ENCODE results near the gene RNF5.
A peak's percentile ranks its signal among the peaks of the same experiment; 100 is the strongest.

RNF5 gene

DNA sequence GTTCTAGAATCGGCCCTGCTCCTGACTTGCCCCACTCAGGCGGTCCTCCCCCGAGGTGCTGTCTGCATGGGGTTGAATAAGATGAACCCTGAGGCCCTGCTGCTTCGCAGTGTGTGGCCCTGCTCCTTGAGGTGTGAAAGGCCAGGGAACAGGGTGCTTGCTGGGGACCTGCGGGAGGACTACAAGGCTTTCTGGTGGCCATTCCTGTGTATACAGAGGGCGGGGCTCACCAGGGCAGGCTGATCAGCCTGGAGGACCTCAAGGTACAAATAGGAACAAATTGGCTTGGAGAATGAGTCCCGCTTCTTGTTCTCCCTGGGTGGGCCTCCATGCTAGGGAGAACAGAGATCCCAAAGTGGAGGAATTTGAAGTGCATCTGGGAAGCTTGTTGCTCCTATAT, 40.0 kb downstream of the RNF5 start:
- no peaks in the 10 kb centered on the region for H3K36me3 ChIP-seq (ENCODE audit: control insufficient read depth in 2 of 2, insufficient read depth in 1 of 2, low read length in 2 of 2)
- no peak overlapping the region for H3K27ac ChIP-seq (ENCODE audit: extremely low read depth, low read depth, low read length)
- ChIA-PET CTCF (interaction anchor here (1.0 kb wide), 1 partner anchor 25 kb away, joined by 5 read pairs; no protein-coding TSS in a partner anchor), POLR2A (no interaction called here)
- TF ChIP-seq, protein P1, sequence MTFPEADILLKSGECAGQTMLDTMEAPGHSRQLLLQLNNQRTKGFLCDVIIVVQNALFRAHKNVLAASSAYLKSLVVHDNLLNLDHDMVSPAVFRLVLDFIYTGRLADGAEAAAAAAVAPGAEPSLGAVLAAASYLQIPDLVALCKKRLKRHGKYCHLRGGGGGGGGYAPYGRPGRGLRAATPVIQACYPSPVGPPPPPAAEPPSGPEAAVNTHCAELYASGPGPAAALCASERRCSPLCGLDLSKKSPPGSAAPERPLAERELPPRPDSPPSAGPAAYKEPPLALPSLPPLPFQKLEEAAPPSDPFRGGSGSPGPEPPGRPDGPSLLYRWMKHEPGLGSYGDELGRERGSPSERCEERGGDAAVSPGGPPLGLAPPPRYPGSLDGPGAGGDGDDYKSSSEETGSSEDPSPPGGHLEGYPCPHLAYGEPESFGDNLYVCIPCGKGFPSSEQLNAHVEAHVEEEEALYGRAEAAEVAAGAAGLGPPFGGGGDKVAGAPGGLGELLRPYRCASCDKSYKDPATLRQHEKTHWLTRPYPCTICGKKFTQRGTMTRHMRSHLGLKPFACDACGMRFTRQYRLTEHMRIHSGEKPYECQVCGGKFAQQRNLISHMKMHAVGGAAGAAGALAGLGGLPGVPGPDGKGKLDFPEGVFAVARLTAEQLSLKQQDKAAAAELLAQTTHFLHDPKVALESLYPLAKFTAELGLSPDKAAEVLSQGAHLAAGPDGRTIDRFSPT (tag by site-specific recombination; IDR thresholded peaks at IDR 0.05), result no peak
- TF ChIP-seq SETDB1 (IDR thresholded peaks at IDR 0.05; ENCODE audit: insufficient read length, low read length) (no peak), ZNF664 (tag by site-specific recombination; IDR thresholded peaks at IDR 0.05) (no peak), ZFHX2 (tag by site-specific recombination; conservative IDR thresholded peaks at IDR 0.05) (no peak), ZNF292 (tag by site-specific recombination; IDR thresholded peaks at IDR 0.05; ENCODE audit: borderline replicate concordance, low read depth) (no peak), ZNF24 (tag by site-specific recombination; IDR thresholded peaks at IDR 0.05) (no peak), GLIS1 (tag by site-specific recombination; IDR thresholded peaks at IDR 0.05) (peak; percentile 27), ZIC2 (tag by site-specific recombination; IDR thresholded peaks at IDR 0.05) (peak; percentile 19; the same call in 1 of the 2 replicates), ZNF366 (tag by site-specific recombination; conservative IDR thresholded peaks at IDR 0.05) (no peak)
- TF ChIP-seq, protein P2, sequence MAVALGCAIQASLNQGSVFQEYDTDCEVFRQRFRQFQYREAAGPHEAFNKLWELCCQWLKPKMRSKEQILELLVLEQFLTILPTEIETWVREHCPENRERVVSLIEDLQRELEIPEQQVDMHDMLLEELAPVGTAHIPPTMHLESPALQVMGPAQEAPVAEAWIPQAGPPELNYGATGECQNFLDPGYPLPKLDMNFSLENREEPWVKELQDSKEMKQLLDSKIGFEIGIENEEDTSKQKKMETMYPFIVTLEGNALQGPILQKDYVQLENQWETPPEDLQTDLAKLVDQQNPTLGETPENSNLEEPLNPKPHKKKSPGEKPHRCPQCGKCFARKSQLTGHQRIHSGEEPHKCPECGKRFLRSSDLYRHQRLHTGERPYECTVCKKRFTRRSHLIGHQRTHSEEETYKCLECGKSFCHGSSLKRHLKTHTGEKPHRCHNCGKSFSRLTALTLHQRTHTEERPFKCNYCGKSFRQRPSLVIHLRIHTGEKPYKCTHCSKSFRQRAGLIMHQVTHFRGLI (tag by site-specific recombination; IDR thresholded peaks at IDR 0.05), result peak; percentile 94
- TF ChIP-seq, protein P3, sequence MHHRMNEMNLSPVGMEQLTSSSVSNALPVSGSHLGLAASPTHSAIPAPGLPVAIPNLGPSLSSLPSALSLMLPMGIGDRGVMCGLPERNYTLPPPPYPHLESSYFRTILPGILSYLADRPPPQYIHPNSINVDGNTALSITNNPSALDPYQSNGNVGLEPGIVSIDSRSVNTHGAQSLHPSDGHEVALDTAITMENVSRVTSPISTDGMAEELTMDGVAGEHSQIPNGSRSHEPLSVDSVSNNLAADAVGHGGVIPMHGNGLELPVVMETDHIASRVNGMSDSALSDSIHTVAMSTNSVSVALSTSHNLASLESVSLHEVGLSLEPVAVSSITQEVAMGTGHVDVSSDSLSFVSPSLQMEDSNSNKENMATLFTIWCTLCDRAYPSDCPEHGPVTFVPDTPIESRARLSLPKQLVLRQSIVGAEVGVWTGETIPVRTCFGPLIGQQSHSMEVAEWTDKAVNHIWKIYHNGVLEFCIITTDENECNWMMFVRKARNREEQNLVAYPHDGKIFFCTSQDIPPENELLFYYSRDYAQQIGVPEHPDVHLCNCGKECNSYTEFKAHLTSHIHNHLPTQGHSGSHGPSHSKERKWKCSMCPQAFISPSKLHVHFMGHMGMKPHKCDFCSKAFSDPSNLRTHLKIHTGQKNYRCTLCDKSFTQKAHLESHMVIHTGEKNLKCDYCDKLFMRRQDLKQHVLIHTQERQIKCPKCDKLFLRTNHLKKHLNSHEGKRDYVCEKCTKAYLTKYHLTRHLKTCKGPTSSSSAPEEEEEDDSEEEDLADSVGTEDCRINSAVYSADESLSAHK (tag by site-specific recombination; IDR thresholded peaks at IDR 0.05), result no peak
- no peaks in the 10 kb centered on the region for H3K4me1 ChIP-seq (ENCODE audit: control insufficient read depth, insufficient read depth, low read length)
- H3K9me3 ChIP-seq (ENCODE audit: control insufficient read depth, insufficient read depth, low read depth, low read length), result no peaks in the 10 kb centered on the region
- no peak overlapping the region for H3K4me3 ChIP-seq (ENCODE audit: low read depth, low read length)

DNA sequence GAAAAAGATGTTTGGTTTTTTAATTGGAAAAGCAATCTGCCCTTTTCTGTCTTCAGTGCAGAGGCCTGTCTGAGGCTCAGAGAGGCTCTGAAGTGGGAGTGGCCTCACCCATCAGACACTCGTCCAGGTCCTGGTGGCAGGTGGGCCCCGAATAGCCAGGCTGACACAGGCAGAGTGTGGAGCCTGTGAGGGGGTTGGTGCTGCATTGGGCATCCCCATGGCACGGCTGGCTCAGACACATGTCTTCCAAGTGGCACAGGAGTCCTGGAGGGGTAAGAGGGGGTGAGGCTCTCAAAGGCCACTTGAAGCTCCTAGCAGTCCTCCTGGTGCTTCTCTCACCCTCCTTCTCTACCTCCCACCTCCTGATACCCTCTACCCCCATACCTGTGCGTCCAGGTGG, 41.8 kb downstream of the RNF5 start:
- Histone ChIP-seq H3K36me3 (ENCODE audit: control insufficient read depth in 2 of 2, insufficient read depth in 1 of 2, low read length in 2 of 2) (no peaks in the 10 kb centered on the region), H3K4me1 (ENCODE audit: control insufficient read depth, insufficient read depth, low read length) (no peaks in the 10 kb centered on the region), H3K27ac (ENCODE audit: extremely low read depth, low read depth, low read length) (no peak overlapping the region), H3K4me3 (ENCODE audit: low read depth, low read length) (no peak overlapping the region), H3K9me3 (ENCODE audit: control insufficient read depth, insufficient read depth, low read depth, low read length) (no peaks in the 10 kb centered on the region)
- ChIA-PET CTCF (interaction anchor here (0.7 kb wide), 1 partner anchor 53 kb away, joined by 3 read pairs; no protein-coding TSS in a partner anchor), POLR2A (no interaction called here)
- TF ChIP-seq ZNF274 (IDR thresholded peaks at IDR 0.05; ENCODE audit: low read length) (no peak), ZNF274 (tag by site-specific recombination; IDR thresholded peaks at IDR 0.05; ENCODE audit: borderline replicate concordance) (no peak), KLF10 (tag by site-specific recombination; IDR thresholded peaks at IDR 0.05) (no peak), ZNF37A (tag by site-specific recombination; IDR thresholded peaks at IDR 0.05) (no peak), ZBTB8A (tag by site-specific recombination; IDR thresholded peaks at IDR 0.05) (no peak), TRIM28 (IDR thresholded peaks at IDR 0.05; ENCODE audit: borderline replicate concordance, low read length) (no peak), ZNF292 (tag by site-specific recombination; IDR thresholded peaks at IDR 0.05; ENCODE audit: borderline replicate concordance, low read depth) (no peak), ZNF423 (tag by site-specific recombination; IDR thresholded peaks at IDR 0.05) (no peak), ZNF747 (tag by site-specific recombination; IDR thresholded peaks at IDR 0.05) (no peak), SP7 (tag by site-specific recombination; IDR thresholded peaks at IDR 0.05) (no peak), ZNF155 (tag by site-specific recombination; IDR thresholded peaks at IDR 0.05) (no peak)
- TF ChIP-seq, protein P4, sequence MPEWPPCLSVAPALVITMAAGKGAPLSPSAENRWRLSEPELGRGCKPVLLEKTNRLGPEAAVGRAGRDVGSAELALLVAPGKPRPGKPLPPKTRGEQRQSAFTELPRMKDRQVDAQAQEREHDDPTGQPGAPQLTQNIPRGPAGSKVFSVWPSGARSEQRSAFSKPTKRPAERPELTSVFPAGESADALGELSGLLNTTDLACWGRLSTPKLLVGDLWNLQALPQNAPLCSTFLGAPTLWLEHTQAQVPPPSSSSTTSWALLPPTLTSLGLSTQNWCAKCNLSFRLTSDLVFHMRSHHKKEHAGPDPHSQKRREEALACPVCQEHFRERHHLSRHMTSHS (tag by site-specific recombination; IDR thresholded peaks at IDR 0.05), result no peak
- TF ChIP-seq, protein P5, sequence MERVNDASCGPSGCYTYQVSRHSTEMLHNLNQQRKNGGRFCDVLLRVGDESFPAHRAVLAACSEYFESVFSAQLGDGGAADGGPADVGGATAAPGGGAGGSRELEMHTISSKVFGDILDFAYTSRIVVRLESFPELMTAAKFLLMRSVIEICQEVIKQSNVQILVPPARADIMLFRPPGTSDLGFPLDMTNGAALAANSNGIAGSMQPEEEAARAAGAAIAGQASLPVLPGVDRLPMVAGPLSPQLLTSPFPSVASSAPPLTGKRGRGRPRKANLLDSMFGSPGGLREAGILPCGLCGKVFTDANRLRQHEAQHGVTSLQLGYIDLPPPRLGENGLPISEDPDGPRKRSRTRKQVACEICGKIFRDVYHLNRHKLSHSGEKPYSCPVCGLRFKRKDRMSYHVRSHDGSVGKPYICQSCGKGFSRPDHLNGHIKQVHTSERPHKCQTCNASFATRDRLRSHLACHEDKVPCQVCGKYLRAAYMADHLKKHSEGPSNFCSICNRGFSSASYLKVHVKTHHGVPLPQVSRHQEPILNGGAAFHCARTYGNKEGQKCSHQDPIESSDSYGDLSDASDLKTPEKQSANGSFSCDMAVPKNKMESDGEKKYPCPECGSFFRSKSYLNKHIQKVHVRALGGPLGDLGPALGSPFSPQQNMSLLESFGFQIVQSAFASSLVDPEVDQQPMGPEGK (tag by site-specific recombination; IDR thresholded peaks at IDR 0.05), result no peak

Data from HEK293 (cell line).